Measurements from ENCODE around the gene MEIS1.

- TF ChIP-seq CTCF (conservative IDR thresholded peaks at IDR 0.05), result no peak
- TF ChIP-seq EZH2 (IDR thresholded peaks at IDR 0.05; ENCODE audit: low read depth), result no peak
Measured at GRCh38 chr2:66577321-66578053, 142.6 kb downstream of the MEIS1 start.
